ENCODE measurements around the gene PHB1.
"Not testable (repeated sequence)": the region's sequence is repeated elsewhere in the genome, so short reads cannot be mapped to it uniquely, and the experiment has no call there.

The PHB1 gene

GRCh38 chr17:49439673-49440571, 25.2 kb upstream of the PHB1 start:
- DNase-seq (ENCODE audit: low spot score): no peak

- no peak for DNase-seq (ENCODE audit: low spot score)
Observed at GRCh38 chr17:49439305-49439672, 24.6 kb upstream of the PHB1 start.

- DNase-seq (ENCODE audit: low spot score): no peak
Observed at GRCh38 chr17:49438436-49439278, 24.0 kb upstream of the PHB1 start.

GRCh38 chr17:49437696-49438435, 23.2 kb upstream of the PHB1 start:
- no peak for DNase-seq (ENCODE audit: low spot score)

- DNase-seq (ENCODE audit: low spot score): no peak
Observed at GRCh38 chr17:49436174-49436573, 21.5 kb upstream of the PHB1 start.

- DNase-seq (ENCODE audit: low spot score): no peak
Observed at GRCh38 chr17:49435671-49436029, 21.0 kb upstream of the PHB1 start.

- peak; percentile 63 for DNase-seq (ENCODE audit: low spot score)
Observed at GRCh38 chr17:49434821-49435670, 20.4 kb upstream of the PHB1 start.

- no peak for DNase-seq (ENCODE audit: low spot score)
Observed at GRCh38 chr17:49433000-49433694, 18.5 kb upstream of the PHB1 start.

- DNase-seq (ENCODE audit: low spot score): no peak
Observed at GRCh38 chr17:49431743-49432142, 17.1 kb upstream of the PHB1 start.

GRCh38 chr17:49425004-49425286, 10.3 kb upstream of the PHB1 start:
- no peak for DNase-seq (ENCODE audit: low spot score)

GRCh38 chr17:49424276-49425003, 9.8 kb upstream of the PHB1 start:
- DNase-seq (ENCODE audit: low spot score): not testable (repeated sequence)

GRCh38 chr17:49422714-49423113, 8.0 kb upstream of the PHB1 start:
- no peak for DNase-seq (ENCODE audit: low spot score)

GRCh38 chr17:49419761-49420160, 5.1 kb upstream of the PHB1 start:
- not testable (repeated sequence) for DNase-seq (ENCODE audit: low spot score)

GRCh38 chr17:49418754-49419740, 4.4 kb upstream of the PHB1 start:
- DNase-seq (ENCODE audit: low spot score): not testable (repeated sequence)

GRCh38 chr17:49414271-49414621, 436 bp downstream of the PHB1 start:
- no peak for DNase-seq (ENCODE audit: low spot score)

GRCh38 chr17:49409066-49409465, 5.6 kb downstream of the PHB1 start:
- DNase-seq (ENCODE audit: low spot score): no peak

GRCh38 chr17:49407981-49408501, 6.6 kb downstream of the PHB1 start:
- no peak for DNase-seq (ENCODE audit: low spot score)

- no peak for DNase-seq (ENCODE audit: low spot score)
Observed at GRCh38 chr17:49407086-49407485, 7.6 kb downstream of the PHB1 start.
